ENCODE results near the gene SULT1A2. TPM values are rescaled to one million over a fixed set of nuclear protein-coding genes. Genes with fewer than 3 reads are reported as not detected.
"Not testable (repeated sequence)": the region's sequence is repeated elsewhere in the genome, so short reads cannot be mapped to it uniquely, and the experiment has no call there.

SULT1A2 gene
- total and polyA plus RNA-seq, 3 experiments from 2014 or later, result 0.29 to 0.46 TPM; not detected in 1

DNA sequence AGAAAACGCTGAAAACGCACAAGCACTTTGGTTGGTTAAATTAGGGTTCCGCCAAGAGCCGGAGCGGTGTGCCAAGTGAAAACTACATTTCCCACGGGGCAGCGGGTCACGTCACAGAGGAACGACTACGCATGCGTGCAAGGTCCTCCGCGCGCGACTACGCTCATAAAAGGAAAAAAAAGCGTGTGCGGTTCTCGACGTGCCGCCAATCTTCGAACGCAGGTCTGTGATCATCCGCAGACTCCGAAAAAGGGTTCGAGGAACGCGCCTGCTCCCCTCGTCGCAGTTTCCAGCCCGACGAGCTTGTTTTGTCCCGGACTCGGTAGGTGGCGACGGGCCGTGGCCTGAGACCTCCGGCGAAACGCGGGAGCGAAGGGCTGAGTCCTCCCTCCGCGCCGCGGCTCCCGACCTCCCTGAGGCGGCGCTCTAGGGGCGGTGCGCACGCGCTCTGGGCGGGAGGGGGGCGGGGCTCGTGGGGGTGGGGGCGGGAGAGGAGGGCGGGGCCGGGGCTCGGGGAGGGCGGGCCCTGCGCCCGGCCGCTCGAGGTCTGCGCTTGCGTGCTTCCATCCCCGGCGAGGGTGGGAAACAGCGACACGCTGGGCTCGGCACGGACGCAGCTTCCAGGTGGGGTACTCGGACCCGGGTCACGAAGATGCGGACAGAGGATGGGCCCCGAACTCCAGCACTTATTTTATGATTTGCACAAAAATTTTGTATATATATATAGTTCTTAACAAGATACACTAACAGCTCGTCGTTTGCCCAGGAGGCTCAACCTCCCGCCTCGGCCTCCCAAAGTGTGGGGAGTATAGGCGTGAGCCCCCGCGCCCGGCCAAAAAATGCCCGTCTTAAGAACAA lies 42.8 kb downstream of the SULT1A2 start, which contains the start of gene SGF29:
Gene SGF29, plus strand, starts transcription at position 145 of the 858 bp plus-strand sequence. CDS start 27,150 bp downstream, outside the sequence.
- H3K36me3 Mint-ChIP-seq, result peaks cover 5 to 28% (median 10%) of the 10 kb centered on the region in 3 donors
- Histone ChIP-seq H3K9me3 (ENCODE audit: low read length) (no peaks in the 10 kb centered on the region), H3K4me3 (ENCODE audit: low read length) (peak within 1 kb of the TSS; percentile 93), H3K27me3 (ENCODE audit: insufficient read depth, low read length, poor library complexity, severe bottlenecking) (no peaks in the 10 kb centered on the region), H3K36me3 (ENCODE audit: insufficient read depth, low read length) (peaks cover 13% of the 10 kb centered on the region), H3K27ac (ENCODE audit: low read depth, low read length) (peak within 1 kb of the TSS; percentile 95), H3K4me1 (ENCODE audit: insufficient read depth, low read length) (peaks cover 28% of the 10 kb centered on the region)
- POLR2A ChIA-PET, result interaction anchor here (0.6 to 1.4 kb wide), 3 partner anchors 60 to 277 kb away, joined by 3 to 6 read pairs (median 4); partner anchors contain the start of gene APOBR
- peaks cover 30 to 48% (median 35%) of the 10 kb centered on the region in 3 donors for H3K4me1 Mint-ChIP-seq
- DNase-seq, result peak; percentile 89 to 96 (median 95)
- peak within 1 kb of the TSS; percentile 95 to 99 (median 96) for H3K27ac Mint-ChIP-seq
- H3K4me3 Mint-ChIP-seq, result peak within 1 kb of the TSS; percentile 90 to 96 (median 93)
- CTCF ChIA-PET, result interaction anchor here (0.6 to 2.3 kb wide), 6 partner anchors 9 to 276 kb away, joined by 3 to 6 read pairs (median 3); partner anchors contain the start of genes APOBR and CLN3
- no peaks in the 10 kb centered on the region for H3K9me3 Mint-ChIP-seq
- no peaks in the 10 kb centered on the region for H3K27me3 Mint-ChIP-seq

DNA sequence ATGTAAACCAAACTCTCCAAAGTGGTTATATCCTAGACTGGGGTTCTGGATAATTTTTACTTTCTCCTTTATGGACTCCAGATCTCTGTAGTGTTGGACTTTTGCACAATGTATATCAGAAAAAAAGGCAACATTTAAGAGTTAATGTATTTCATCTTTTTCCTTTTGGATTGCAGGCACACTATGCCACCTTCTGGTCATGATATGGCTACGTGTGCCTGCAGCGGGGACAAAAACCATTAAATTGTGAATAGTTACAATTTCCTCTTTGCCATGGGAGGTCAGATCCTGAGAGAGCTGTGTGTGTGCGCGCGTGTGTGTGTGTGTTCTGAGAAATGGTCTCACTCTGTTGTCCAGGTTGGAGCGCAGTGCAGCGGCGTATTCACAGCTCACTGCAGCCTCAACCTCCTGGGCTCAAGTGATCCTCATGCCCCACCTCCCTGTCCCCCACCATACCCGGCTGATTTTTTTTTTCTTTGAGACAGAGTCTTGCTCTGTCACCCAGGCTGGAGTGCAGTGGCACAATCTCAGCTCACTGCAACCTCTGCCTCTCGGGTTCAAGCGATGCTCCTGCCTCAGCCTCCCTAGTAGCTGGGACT lies 47.5 kb downstream of the SULT1A2 start:
- ChIA-PET POLR2A (no interaction called here), CTCF (interaction anchor here (1.0 kb wide), 2 partner anchors 9 to 34 kb away, joined by 3 to 4 read pairs; no protein-coding TSS in a partner anchor)
- peaks cover 8% of the 10 kb centered on the region for H3K4me1 ChIP-seq (ENCODE audit: insufficient read depth, low read length)
- no peaks in the 10 kb centered on the region for H3K27me3 ChIP-seq (ENCODE audit: insufficient read depth, low read length, poor library complexity, severe bottlenecking)
- H3K36me3 ChIP-seq (ENCODE audit: insufficient read depth, low read length), result no peaks in the 10 kb centered on the region
- no peaks in the 10 kb centered on the region for H3K9me3 ChIP-seq (ENCODE audit: low read length)
- Mint-ChIP-seq H3K9me3 (no peaks in the 10 kb centered on the region), H3K4me3 (peak overlapping the region in 1 of 7 donors; percentile 73), H3K4me1 (peaks cover 11 to 17% (median 11%) of the 10 kb centered on the region in 3 donors), H3K36me3 (peaks cover 0 to 3% (median 0%) of the 10 kb centered on the region in 3 donors), H3K27me3 (peaks cover 0 to 3% of the 10 kb centered on the region in 2 donors), H3K27ac (peak overlapping the region in 4 of 8 donors; percentile 2 to 67 (median 50))
- peak in 3 of 5 donors; percentile 15 to 46 (median 37) for DNase-seq
- H3K4me3 ChIP-seq (ENCODE audit: low read length), result no peak overlapping the region
- H3K27ac ChIP-seq (ENCODE audit: low read depth, low read length), result no peak overlapping the region

DNA sequence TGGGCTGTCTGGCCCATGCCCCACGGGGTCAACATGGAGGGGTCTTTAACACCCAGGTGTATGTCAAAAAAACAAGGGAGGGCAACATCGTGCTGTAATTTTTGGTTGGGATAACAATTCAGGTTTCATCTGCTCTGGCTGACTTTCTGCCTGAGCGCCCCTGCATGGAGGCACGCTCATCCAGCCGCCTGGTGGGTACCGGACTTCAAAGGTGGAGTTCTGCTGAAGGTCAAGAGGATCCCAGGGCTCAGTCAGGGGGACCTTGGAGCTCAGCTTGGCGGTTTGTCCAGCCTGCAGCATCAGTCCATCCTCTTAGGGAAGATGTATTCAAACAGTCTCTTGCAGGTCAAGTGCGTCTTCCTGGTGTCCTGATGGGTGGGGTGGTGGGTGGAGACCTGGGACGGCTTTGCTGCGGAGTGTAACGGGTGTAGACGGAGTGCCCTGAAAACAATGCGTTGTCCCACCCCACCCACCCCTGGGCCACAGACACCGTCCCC lies 48.5 kb downstream of the SULT1A2 start:
- H3K9me3 Mint-ChIP-seq, result no peaks in the 10 kb centered on the region
- H3K36me3 Mint-ChIP-seq, result no peaks in the 10 kb centered on the region
- no peak overlapping the region for H3K4me3 Mint-ChIP-seq
- Histone ChIP-seq H3K27me3 (ENCODE audit: insufficient read depth, low read length, poor library complexity, severe bottlenecking) (no peaks in the 10 kb centered on the region), H3K27ac (ENCODE audit: low read depth, low read length) (no peak overlapping the region), H3K9me3 (ENCODE audit: low read length) (no peaks in the 10 kb centered on the region), H3K4me1 (ENCODE audit: insufficient read depth, low read length) (peaks cover 5% of the 10 kb centered on the region), H3K4me3 (ENCODE audit: low read length) (no peak overlapping the region), H3K36me3 (ENCODE audit: insufficient read depth, low read length) (no peaks in the 10 kb centered on the region)
- DNase-seq, result peak in 1 of 5 donors; percentile 16
- CTCF ChIA-PET, result no interaction called here
- peak overlapping the region in 2 of 8 donors; percentile 36 to 45 for H3K27ac Mint-ChIP-seq
- peaks cover 5 to 10% (median 6%) of the 10 kb centered on the region in 3 donors for H3K4me1 Mint-ChIP-seq
- POLR2A ChIA-PET, result interaction anchor here (0.6 kb wide), 1 partner anchor 54 kb away, joined by 3 read pairs; the partner anchor contains the start of gene APOBR
- H3K27me3 Mint-ChIP-seq, result peaks cover 0 to 3% of the 10 kb centered on the region in 2 donors

DNA sequence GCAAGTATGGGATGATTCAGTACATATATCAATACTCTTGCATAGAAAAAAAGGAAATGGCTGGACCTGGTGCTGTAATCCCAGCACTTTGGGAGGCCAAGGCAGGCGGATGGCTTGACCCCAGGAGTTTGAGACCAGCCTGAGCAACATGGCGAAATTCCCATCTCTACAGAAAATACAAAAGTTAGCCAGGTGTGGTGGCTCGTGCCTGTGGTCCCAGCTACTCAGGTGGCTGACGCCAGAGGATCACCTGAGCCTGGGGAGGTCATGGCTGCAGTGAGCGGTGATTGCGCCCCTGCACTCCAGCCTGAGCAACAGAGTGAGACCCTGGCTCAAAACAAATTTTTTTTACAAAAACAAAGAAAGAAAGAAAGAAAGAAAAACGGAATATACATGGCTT lies 50.2 kb downstream of the SULT1A2 start:
- H3K27me3 Mint-ChIP-seq, result peaks cover 0 to 3% of the 10 kb centered on the region in 2 donors
- POLR2A ChIA-PET, result no interaction called here

DNA sequence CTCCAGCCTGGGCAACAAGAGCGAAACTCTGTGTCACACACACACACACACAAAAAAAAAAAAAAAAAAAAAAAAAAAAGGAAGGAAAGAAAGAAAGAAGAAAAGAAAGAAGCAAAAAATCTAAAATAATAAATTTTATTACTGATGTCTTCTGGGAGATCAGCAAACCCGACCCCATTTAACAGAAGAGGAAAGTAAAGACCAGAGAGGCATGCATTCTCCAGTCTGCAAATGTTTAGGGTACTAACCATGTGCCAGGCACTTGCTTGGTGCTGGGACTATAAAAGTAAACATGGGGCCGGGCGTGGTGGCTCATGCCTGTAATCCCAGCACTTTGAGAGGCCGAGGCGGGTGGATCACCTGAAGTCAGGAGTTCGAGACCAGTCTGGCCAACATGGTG lies 50.9 kb downstream of the SULT1A2 start:
- H3K27me3 Mint-ChIP-seq; H3K36me3 ChIP-seq (ENCODE audit: insufficient read depth, low read length); POLR2A ChIA-PET; H3K4me1 ChIP-seq (ENCODE audit: insufficient read depth, low read length); H3K27me3 ChIP-seq (ENCODE audit: insufficient read depth, low read length, poor library complexity, severe bottlenecking); H3K27ac ChIP-seq (ENCODE audit: low read depth, low read length); H3K9me3 ChIP-seq (ENCODE audit: low read length); H3K4me3 Mint-ChIP-seq; H3K27ac Mint-ChIP-seq; H3K9me3 Mint-ChIP-seq; H3K36me3 Mint-ChIP-seq; H3K4me3 ChIP-seq (ENCODE audit: low read length); CTCF ChIA-PET: not testable (repeated sequence)
- H3K4me1 Mint-ChIP-seq, result peaks cover 6 to 14% (median 8%) of the 10 kb centered on the region in 3 donors
- DNase-seq, result peak in 1 of 5 donors; percentile 3

More for the DNA sequence above, 50.2 kb downstream of the SULT1A2 start:
- no peaks in the 10 kb centered on the region for H3K36me3 ChIP-seq (ENCODE audit: insufficient read depth, low read length)
- no peaks in the 10 kb centered on the region for H3K27me3 ChIP-seq (ENCODE audit: insufficient read depth, low read length, poor library complexity, severe bottlenecking)
- Mint-ChIP-seq H3K9me3 (no peaks in the 10 kb centered on the region), H3K4me1 (peaks cover 7 to 14% (median 8%) of the 10 kb centered on the region in 3 donors), H3K36me3 (no peaks in the 10 kb centered on the region), H3K27ac (no peak overlapping the region), H3K4me3 (no peak overlapping the region)
- CTCF ChIA-PET, result no interaction called here
- H3K4me1 ChIP-seq (ENCODE audit: insufficient read depth, low read length), result no peaks in the 10 kb centered on the region
- H3K9me3 ChIP-seq (ENCODE audit: low read length), result no peaks in the 10 kb centered on the region
- H3K4me3 ChIP-seq (ENCODE audit: low read length), result no peak overlapping the region
- no peak overlapping the region for H3K27ac ChIP-seq (ENCODE audit: low read depth, low read length)
- peak in 1 of 5 donors; percentile 27 for DNase-seq

DNA sequence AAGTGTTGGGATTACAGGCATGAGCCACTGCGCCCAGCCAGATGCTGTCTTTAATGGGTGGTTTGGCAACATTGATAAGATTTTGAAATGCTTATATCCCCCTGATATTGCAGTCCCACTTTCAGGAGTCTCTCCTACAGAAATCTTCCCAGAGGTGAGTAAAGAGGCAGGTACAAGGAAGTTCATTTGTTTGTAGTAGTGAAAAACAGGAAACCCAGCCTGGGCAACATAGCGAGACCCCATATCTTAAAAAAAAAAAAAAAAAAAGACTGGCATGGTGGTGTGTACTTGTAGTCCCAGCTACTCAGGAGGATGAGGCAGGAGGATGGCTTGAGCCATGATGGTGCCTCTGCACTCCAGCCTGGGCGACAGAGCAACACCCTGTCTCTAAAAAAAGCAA lies 51.9 kb downstream of the SULT1A2 start:
- H3K36me3 ChIP-seq (ENCODE audit: insufficient read depth, low read length), result no peaks in the 10 kb centered on the region
- no peaks in the 10 kb centered on the region for H3K9me3 Mint-ChIP-seq
- no peak overlapping the region for H3K4me3 Mint-ChIP-seq
- H3K36me3 Mint-ChIP-seq, result no peaks in the 10 kb centered on the region
- H3K27me3 ChIP-seq (ENCODE audit: insufficient read depth, low read length, poor library complexity, severe bottlenecking), result no peaks in the 10 kb centered on the region
- no peak for DNase-seq
- H3K27ac ChIP-seq (ENCODE audit: low read depth, low read length), result no peak overlapping the region
- H3K4me3 ChIP-seq (ENCODE audit: low read length), result no peak overlapping the region
- no peaks in the 10 kb centered on the region for H3K4me1 ChIP-seq (ENCODE audit: insufficient read depth, low read length)
- POLR2A ChIA-PET, result no interaction called here
- H3K27me3 Mint-ChIP-seq, result peaks cover 0 to 3% of the 10 kb centered on the region in 2 donors
- no peak overlapping the region for H3K27ac Mint-ChIP-seq
- CTCF ChIA-PET, result no interaction called here
- H3K9me3 ChIP-seq (ENCODE audit: low read length), result no peaks in the 10 kb centered on the region
- peaks cover 6 to 14% (median 8%) of the 10 kb centered on the region in 3 donors for H3K4me1 Mint-ChIP-seq

DNA sequence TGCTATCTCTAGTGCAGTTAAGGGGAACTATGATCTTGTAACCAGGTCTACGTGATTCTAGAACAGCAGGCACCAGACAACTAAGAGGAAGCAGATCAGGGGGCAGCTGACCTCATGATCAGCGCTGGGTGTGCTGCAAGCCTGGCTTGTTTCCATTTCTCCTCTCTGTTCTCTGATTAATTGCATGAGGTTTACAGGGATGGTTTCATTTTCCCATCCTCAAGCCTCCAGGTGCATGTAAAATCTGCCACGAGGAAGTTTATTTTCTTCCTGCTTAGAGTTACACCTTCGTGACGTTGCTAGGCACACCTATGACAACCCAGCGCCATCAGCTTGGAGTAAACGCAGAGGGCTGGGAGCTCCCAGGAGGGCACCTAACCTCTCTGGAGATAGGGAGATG lies 53.8 kb downstream of the SULT1A2 start:
- H3K27ac Mint-ChIP-seq, result peak overlapping the region in 1 of 8 donors; percentile 38
- no peaks in the 10 kb centered on the region for H3K36me3 Mint-ChIP-seq
- H3K27me3 Mint-ChIP-seq, result peaks cover 0 to 4% of the 10 kb centered on the region in 2 donors
- H3K36me3 ChIP-seq (ENCODE audit: insufficient read depth, low read length), result no peaks in the 10 kb centered on the region
- H3K9me3 Mint-ChIP-seq, result no peaks in the 10 kb centered on the region
- no peak overlapping the region for H3K27ac ChIP-seq (ENCODE audit: low read depth, low read length)
- H3K4me1 Mint-ChIP-seq, result peaks cover 3 to 10% (median 4%) of the 10 kb centered on the region in 3 donors
- no peaks in the 10 kb centered on the region for H3K27me3 ChIP-seq (ENCODE audit: insufficient read depth, low read length, poor library complexity, severe bottlenecking)
- peak in 1 of 5 donors; percentile 22 for DNase-seq
- no peaks in the 10 kb centered on the region for H3K4me1 ChIP-seq (ENCODE audit: insufficient read depth, low read length)
- no peak overlapping the region for H3K4me3 Mint-ChIP-seq
- POLR2A ChIA-PET, result no interaction called here
- H3K9me3 ChIP-seq (ENCODE audit: low read length), result no peaks in the 10 kb centered on the region
- CTCF ChIA-PET, result no interaction called here
- no peak overlapping the region for H3K4me3 ChIP-seq (ENCODE audit: low read length)
